T-helper 2 cell treated with Interferon-gamma antibody and Interleukin-4, amounts not matched to agents 5 μg/mL and 100 μg/mL, for 36 hours (primary cell): ENCODE results near the gene LRIG2.
"Not testable (repeated sequence)": the region's sequence is repeated elsewhere in the genome, so short reads cannot be mapped to it uniquely, and the experiment has no call there.

Source experiments
- DNase-seq: peaks from one replicate; pipeline ENCODE4 v3.0.0; 2021; ENCODE audit warnings: low spot score
- H3K27ac Mint-ChIP-seq: one replicate; pipeline ENCODE4 v1.8.0; 2021; ENCODE audit warnings: mild to moderate bottlenecking, mixed read lengths
- H3K27me3 Mint-ChIP-seq: one replicate; pipeline ENCODE4 v1.8.0; 2021; ENCODE audit warnings: low read depth, mixed read lengths
- H3K36me3 Mint-ChIP-seq: one replicate; pipeline ENCODE4 v1.8.0; 2021; ENCODE audit warnings: low read depth, mixed read lengths
- H3K4me1 Mint-ChIP-seq: one replicate; pipeline ENCODE4 v1.8.0; 2021; ENCODE audit warnings: low read depth, mixed read lengths
- H3K4me3 Mint-ChIP-seq: one replicate; pipeline ENCODE4 v1.8.0; 2022; ENCODE audit warnings: mild to moderate bottlenecking, moderate library complexity, mixed read lengths
- H3K9me3 Mint-ChIP-seq: one replicate; pipeline ENCODE4 v1.8.0; 2021; ENCODE audit warnings: mixed read lengths

LRIG2 gene

GRCh38 chr1:113147073-113147625 is 74.2 kb downstream of the LRIG2 start:
- Mint-ChIP-seq H3K4me3 (peak overlapping the region; percentile 22), H3K9me3 (no peaks in the 10 kb centered on the region), H3K4me1 (peaks cover 32% of the 10 kb centered on the region), H3K36me3 (no peaks in the 10 kb centered on the region), H3K27ac (no peak overlapping the region), H3K27me3 (no peaks in the 10 kb centered on the region)
- DNase-seq, result no peak

- Mint-ChIP-seq H3K4me3 (no peak overlapping the region), H3K9me3 (no peaks in the 10 kb centered on the region), H3K27ac (no peak overlapping the region), H3K27me3 (no peaks in the 10 kb centered on the region), H3K4me1 (peaks cover 25% of the 10 kb centered on the region), H3K36me3 (no peaks in the 10 kb centered on the region)
- DNase-seq, result no peak
Observed at GRCh38 chr1:113147826-113148225, 74.8 kb downstream of the LRIG2 start.

GRCh38 chr1:113150494-113150893 is 77.5 kb downstream of the LRIG2 start:
- not testable (repeated sequence) for H3K36me3 Mint-ChIP-seq, H3K4me3 Mint-ChIP-seq, DNase-seq, H3K9me3 Mint-ChIP-seq, H3K27ac Mint-ChIP-seq, H3K27me3 Mint-ChIP-seq
- H3K4me1 Mint-ChIP-seq, result peaks cover 18% of the 10 kb centered on the region

- no peak overlapping the region for H3K4me3 Mint-ChIP-seq
- DNase-seq, result no peak
- no peaks in the 10 kb centered on the region for H3K4me1 Mint-ChIP-seq
- peaks cover 8% of the 10 kb centered on the region for H3K9me3 Mint-ChIP-seq
- H3K36me3 Mint-ChIP-seq, result no peaks in the 10 kb centered on the region
- peaks cover 3% of the 10 kb centered on the region for H3K27me3 Mint-ChIP-seq
- no peak overlapping the region for H3K27ac Mint-ChIP-seq
Observed at GRCh38 chr1:113153116-113153803, 80.3 kb downstream of the LRIG2 start.

- Mint-ChIP-seq H3K4me1 (no peaks in the 10 kb centered on the region), H3K36me3 (no peaks in the 10 kb centered on the region), H3K9me3 (peaks cover 8% of the 10 kb centered on the region), H3K4me3 (no peak overlapping the region), H3K27ac (no peak overlapping the region), H3K27me3 (peaks cover 6% of the 10 kb centered on the region)
- no peak for DNase-seq
Observed at GRCh38 chr1:113156368-113156767, 83.4 kb downstream of the LRIG2 start.

- H3K4me3 Mint-ChIP-seq, H3K36me3 Mint-ChIP-seq, DNase-seq, H3K9me3 Mint-ChIP-seq, H3K4me1 Mint-ChIP-seq, H3K27ac Mint-ChIP-seq: not testable (repeated sequence)
- peaks cover 12% of the 10 kb centered on the region for H3K27me3 Mint-ChIP-seq
Observed at GRCh38 chr1:113158743-113159142, 85.7 kb downstream of the LRIG2 start.

GRCh38 chr1:113166473-113166872 is 93.5 kb downstream of the LRIG2 start:
- DNase-seq, result no peak
- no peaks in the 10 kb centered on the region for H3K36me3 Mint-ChIP-seq
- H3K27me3 Mint-ChIP-seq, result peaks cover 9% of the 10 kb centered on the region
- H3K9me3 Mint-ChIP-seq, result peaks cover 2% of the 10 kb centered on the region
- H3K4me1 Mint-ChIP-seq, result no peaks in the 10 kb centered on the region
- no peak overlapping the region for H3K4me3 Mint-ChIP-seq
- H3K27ac Mint-ChIP-seq, result no peak overlapping the region

- peaks cover under 1% of the 10 kb centered on the region for H3K27me3 Mint-ChIP-seq
- H3K4me3 Mint-ChIP-seq, result no peak overlapping the region
- H3K36me3 Mint-ChIP-seq, result peaks cover 4% of the 10 kb centered on the region
- H3K9me3 Mint-ChIP-seq, result peaks cover 19% of the 10 kb centered on the region
- H3K27ac Mint-ChIP-seq, result no peak overlapping the region
- DNase-seq, result no peak
- H3K4me1 Mint-ChIP-seq, result no peaks in the 10 kb centered on the region
Observed at GRCh38 chr1:113168946-113169345, 95.9 kb downstream of the LRIG2 start.

GRCh38 chr1:113169591-113169990 is 96.6 kb downstream of the LRIG2 start:
- Mint-ChIP-seq H3K9me3 (peaks cover 21% of the 10 kb centered on the region), H3K27ac (no peak overlapping the region), H3K36me3 (peaks cover 4% of the 10 kb centered on the region), H3K4me1 (no peaks in the 10 kb centered on the region), H3K4me3 (no peak overlapping the region), H3K27me3 (peaks cover 3% of the 10 kb centered on the region)
- DNase-seq, result no peak

- Mint-ChIP-seq H3K27me3 (peaks cover 8% of the 10 kb centered on the region), H3K4me3 (no peak overlapping the region), H3K9me3 (peaks cover 21% of the 10 kb centered on the region), H3K27ac (no peak overlapping the region), H3K4me1 (no peaks in the 10 kb centered on the region), H3K36me3 (peaks cover 4% of the 10 kb centered on the region)
- DNase-seq, result no peak
Observed at GRCh38 chr1:113170519-113170918, 97.5 kb downstream of the LRIG2 start.

GRCh38 chr1:113178106-113178505 is 105.1 kb downstream of the LRIG2 start:
- Mint-ChIP-seq H3K36me3 (no peaks in the 10 kb centered on the region), H3K4me3 (no peak overlapping the region), H3K27ac (no peak overlapping the region), H3K27me3 (peaks cover 41% of the 10 kb centered on the region), H3K9me3 (peaks cover 6% of the 10 kb centered on the region), H3K4me1 (no peaks in the 10 kb centered on the region)
- no peak for DNase-seq

- no peak overlapping the region for H3K27ac Mint-ChIP-seq
- no peaks in the 10 kb centered on the region for H3K4me1 Mint-ChIP-seq
- no peaks in the 10 kb centered on the region for H3K36me3 Mint-ChIP-seq
- H3K4me3 Mint-ChIP-seq, result no peak overlapping the region
- DNase-seq, result no peak
- H3K9me3 Mint-ChIP-seq, result peaks cover 6% of the 10 kb centered on the region
- peaks cover 41% of the 10 kb centered on the region for H3K27me3 Mint-ChIP-seq
Observed at GRCh38 chr1:113178522-113178921, 105.5 kb downstream of the LRIG2 start.
